Activated T-helper 2 cell treated with anti-CD3 and anti-CD28 coated beads, Interferon-gamma antibody, Interleukin-2, Interleukin-4, amounts not matched to agents 10 μg/mL and 5 μg/mL and 100 μg/mL, durations not matched to agents 14 hours and 24 hours and 36 hours (primary cell): ENCODE data around the gene KDM4F. TPM values are rescaled to one million over a fixed set of nuclear protein-coding genes. Genes with fewer than 3 reads are reported as not detected.

Experiments
- DNase-seq: peaks from one replicate; pipeline ENCODE4 v3.0.0; 2021; ENCODE audit warnings: low spot score
- H3K27ac Mint-ChIP-seq: one replicate; pipeline ENCODE4 v1.8.0; 2021; ENCODE audit warnings: mixed read lengths
- H3K27me3 Mint-ChIP-seq: one replicate; pipeline ENCODE4 v1.8.0; 2021; ENCODE audit warnings: low read depth, mixed read lengths
- H3K36me3 Mint-ChIP-seq: one replicate; pipeline ENCODE4 v1.8.0; 2021; ENCODE audit warnings: low read depth, mixed read lengths
- H3K4me1 Mint-ChIP-seq: one replicate; pipeline ENCODE4 v1.8.0; 2021; ENCODE audit warnings: low read depth, mixed read lengths
- H3K4me3 Mint-ChIP-seq: one replicate; pipeline ENCODE4 v1.8.0; 2021; ENCODE audit warnings: low read depth, mild to moderate bottlenecking, moderate library complexity, mixed read lengths
- H3K9me3 Mint-ChIP-seq: one replicate; pipeline ENCODE4 v1.8.0; 2021; ENCODE audit warnings: mixed read lengths
- intact Hi-C: fragments of 100-400 bp; cut with micrococcal nuclease; formaldehyde crosslinking; loops from one replicate; pipeline ENCODE4 v1.15.1; 2023
- total RNA-seq: library from RNA; stranded (reverse); gene quantifications from 2 replicates; pipeline ENCODE4 v1.2.3, GENCODE V29; 2022

Gene KDM4F
- total RNA-seq, 1 donor from 2014 or later: not detected

DNA sequence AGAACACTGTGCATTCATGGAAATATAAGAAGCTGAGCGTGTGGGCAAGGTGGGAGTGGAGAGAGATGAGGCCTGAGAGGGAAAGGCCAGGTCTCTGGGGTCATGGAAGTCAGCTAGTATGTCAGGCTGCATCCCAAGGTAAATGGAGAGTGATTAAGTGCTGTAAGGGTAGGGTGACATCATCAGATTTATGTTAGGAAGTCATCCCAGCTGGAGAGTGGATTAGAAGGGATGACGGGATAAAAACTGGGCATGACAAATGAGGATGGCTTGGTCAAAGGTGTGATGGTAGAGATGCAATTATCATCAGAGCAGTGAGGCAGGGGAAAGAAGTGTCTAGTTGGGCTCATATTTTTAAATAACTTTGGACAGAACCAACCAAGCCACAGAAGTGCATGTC is 36.9 kb downstream of the KDM4F start:
- Mint-ChIP-seq H3K9me3 (no peaks in the 10 kb centered on the region), H3K27me3 (no peaks in the 10 kb centered on the region), H3K27ac (no peak overlapping the region), H3K4me3 (no peak overlapping the region), H3K36me3 (peaks cover 5% of the 10 kb centered on the region), H3K4me1 (peaks cover 49% of the 10 kb centered on the region)
- intact Hi-C loops: loop anchor here (5.0 kb wide), 3 partner anchors 146 to 631 kb away; partner anchors contain the start of gene SESN3
- DNase-seq: no peak

DNA sequence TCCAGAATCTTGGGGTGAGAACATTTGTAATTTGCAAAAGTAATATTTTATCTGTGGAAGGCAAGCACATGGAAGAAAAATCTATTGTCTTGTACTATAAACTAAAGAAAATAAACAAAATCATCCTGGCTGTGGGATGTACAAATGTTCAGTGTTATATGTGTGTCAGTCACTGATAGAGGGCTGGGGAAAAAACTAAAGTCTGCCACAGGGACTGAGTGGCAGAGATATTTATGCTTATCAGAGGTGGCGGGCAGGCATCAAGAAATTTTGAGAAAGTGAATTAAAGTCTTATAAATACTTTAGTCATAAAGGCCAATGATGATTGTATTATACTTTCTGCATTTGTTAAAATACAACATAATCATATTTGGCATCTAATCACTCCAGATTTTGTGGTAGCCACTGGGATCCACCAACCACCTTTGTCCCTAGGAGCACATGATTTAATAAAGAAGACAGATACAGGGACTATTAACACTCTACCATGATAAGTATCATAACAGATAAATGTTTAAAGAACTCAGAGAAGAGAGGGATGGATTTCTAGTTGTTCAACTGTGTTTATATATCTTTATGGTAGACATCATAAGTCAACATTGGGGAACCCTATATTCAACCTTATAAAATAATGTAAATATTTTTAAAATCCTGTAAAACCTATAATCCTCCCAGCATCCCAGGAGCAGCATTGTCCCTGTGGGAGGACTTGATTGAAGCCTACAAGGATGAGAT is 37.8 kb downstream of the KDM4F start:
- H3K4me1 Mint-ChIP-seq: peaks cover 55% of the 10 kb centered on the region
- H3K4me3 Mint-ChIP-seq: no peak overlapping the region
- no peak overlapping the region for H3K27ac Mint-ChIP-seq
- intact Hi-C loops: loop anchor here (5.0 kb wide), 3 partner anchors 145 to 630 kb away; partner anchors contain the start of gene SESN3
- no peaks in the 10 kb centered on the region for H3K27me3 Mint-ChIP-seq
- no peaks in the 10 kb centered on the region for H3K9me3 Mint-ChIP-seq
- no peak for DNase-seq
- peaks cover 13% of the 10 kb centered on the region for H3K36me3 Mint-ChIP-seq

DNA sequence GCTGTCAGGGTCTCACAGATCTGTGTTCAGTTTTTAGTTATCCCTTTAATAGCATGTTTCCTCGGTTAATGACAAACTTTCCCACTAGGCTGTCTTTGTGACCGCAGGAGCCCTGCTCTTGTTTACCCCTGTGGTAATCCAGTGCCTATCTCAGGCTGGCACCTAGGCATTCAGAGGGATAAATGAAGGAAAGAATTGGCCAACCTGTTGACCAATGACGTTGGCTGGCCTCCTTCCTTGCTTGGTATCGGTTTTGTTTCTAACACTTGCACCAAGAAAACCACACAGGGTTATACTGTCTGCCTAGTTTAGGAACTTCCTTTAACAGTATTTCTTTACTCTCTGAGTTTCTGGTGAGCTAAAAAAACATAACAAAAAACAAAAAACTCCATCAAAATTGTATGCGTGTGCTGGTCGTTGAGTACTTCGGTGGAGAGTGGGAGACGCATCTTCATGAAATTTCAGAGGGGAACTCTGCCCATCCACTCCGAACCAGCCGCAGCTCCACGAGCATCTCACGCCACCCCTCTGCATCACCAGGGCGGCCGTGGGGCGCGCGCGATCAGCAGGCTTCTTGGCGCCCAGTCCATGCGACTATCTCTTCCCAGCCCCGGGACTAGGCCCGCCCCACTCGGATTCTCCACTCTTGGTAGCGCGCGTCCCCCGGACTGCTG is 39.9 kb downstream of the KDM4F start:
- peak overlapping the region; percentile 95 for H3K27ac Mint-ChIP-seq
- H3K36me3 Mint-ChIP-seq: peaks cover 19% of the 10 kb centered on the region
- no peaks in the 10 kb centered on the region for H3K27me3 Mint-ChIP-seq
- DNase-seq: peak; percentile 25
- H3K4me1 Mint-ChIP-seq: peaks cover 67% of the 10 kb centered on the region
- H3K9me3 Mint-ChIP-seq: no peaks in the 10 kb centered on the region
- intact Hi-C loops: loop anchor here (1.0 to 5.0 kb wide), 7 partner anchors 21 to 700 kb away; partner anchors contain the start of genes FAM76B and SESN3
- H3K4me3 Mint-ChIP-seq: peak overlapping the region; percentile 88

DNA sequence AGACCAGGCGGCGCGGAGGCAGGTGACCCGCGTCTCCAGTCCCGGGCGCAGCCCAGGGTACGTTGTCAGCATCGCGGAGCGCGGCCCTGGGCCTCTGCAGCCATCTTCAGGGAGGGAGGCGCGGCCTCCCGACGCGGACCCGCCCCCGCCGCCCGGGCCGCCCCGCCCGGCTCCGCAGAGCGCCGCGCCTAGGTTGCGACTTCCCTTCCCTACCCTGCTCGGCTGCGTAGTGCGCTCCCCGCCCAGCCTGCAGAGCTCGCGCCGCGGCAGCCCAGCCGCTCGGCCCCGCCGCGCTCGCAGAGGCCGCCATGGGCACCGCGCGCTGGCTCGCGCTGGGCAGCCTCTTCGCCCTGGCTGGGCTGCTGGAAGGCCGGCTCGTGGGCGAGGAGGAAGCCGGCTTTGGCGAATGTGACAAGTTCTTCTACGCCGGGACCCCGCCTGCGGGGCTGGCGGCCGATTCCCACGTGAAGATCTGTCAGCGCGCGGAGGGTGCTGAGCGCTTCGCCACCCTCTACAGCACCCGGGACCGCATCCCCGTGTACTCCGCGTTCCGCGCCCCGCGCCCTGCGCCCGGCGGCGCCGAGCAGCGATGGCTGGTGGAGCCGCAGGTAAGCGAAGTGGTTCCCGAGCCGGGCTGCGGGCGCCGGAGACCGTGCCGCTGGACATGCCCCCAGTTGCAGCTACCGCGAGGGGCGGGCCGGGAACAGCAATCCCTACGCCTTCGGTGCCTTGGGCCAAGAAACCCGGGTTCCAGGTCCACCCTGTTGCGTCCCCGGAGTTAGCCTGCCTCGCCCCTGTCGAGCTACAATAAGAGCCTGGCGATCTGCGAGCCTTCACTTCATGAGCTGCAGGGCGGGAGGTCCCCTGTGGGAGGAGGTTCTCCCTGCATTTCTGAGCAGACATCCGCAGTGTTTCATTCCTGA is 40.7 kb downstream of the KDM4F start, which contains the start of gene ENDOD1:
TSS of gene ENDOD1 (plus strand) at position 227 of the 923 bp plus-strand sequence. CDS start at position 309, 82 bp downstream.
- peak; percentile 85 for DNase-seq
- Mint-ChIP-seq H3K4me1 (peaks cover 66% of the 10 kb centered on the region), H3K4me3 (peak within 1 kb of the TSS; percentile 88), H3K9me3 (no peaks in the 10 kb centered on the region), H3K27ac (peak within 1 kb of the TSS; percentile 95), H3K36me3 (peaks cover 25% of the 10 kb centered on the region), H3K27me3 (no peaks in the 10 kb centered on the region)
- intact Hi-C loops: loop anchor here (1.0 to 10.0 kb wide), 11 partner anchors 22 to 955 kb away; partner anchors contain the start of genes CWC15, FAM76B, KDM4D and SESN3

DNA sequence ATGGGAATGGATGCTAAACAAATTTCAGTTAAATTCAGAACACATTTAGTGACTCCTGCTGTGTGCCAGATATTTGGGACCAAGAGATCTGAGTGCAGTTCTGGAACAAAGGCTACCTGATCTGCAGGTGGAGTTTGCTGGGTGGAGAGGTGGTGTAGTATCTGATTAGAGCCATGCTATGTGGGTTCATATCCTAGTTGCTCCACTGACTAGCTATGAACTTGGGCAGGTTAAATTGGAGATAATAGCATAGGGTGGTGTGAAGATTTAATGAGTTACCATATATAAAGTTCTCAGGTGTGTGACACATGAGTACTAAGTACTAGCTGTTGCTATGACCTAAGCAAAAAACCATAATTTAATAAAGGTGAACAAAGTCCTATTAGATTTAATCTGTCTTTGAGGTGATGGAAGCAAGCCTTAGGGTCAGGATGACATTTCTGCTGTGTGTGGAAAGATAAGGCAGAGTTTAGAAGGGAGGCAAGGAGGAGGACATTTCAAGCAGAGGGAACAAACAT is 42.5 kb downstream of the KDM4F start:
- no peak for DNase-seq
- intact Hi-C loops: loop anchor here (5.0 to 10.0 kb wide), 4 partner anchors 119 to 957 kb away; partner anchors contain the start of genes CWC15 and KDM4D
- Mint-ChIP-seq H3K27ac (peak overlapping the region; percentile 73), H3K4me1 (peaks cover 67% of the 10 kb centered on the region), H3K9me3 (no peaks in the 10 kb centered on the region), H3K27me3 (no peaks in the 10 kb centered on the region), H3K36me3 (peaks cover 39% of the 10 kb centered on the region), H3K4me3 (peak overlapping the region; percentile 83)

DNA sequence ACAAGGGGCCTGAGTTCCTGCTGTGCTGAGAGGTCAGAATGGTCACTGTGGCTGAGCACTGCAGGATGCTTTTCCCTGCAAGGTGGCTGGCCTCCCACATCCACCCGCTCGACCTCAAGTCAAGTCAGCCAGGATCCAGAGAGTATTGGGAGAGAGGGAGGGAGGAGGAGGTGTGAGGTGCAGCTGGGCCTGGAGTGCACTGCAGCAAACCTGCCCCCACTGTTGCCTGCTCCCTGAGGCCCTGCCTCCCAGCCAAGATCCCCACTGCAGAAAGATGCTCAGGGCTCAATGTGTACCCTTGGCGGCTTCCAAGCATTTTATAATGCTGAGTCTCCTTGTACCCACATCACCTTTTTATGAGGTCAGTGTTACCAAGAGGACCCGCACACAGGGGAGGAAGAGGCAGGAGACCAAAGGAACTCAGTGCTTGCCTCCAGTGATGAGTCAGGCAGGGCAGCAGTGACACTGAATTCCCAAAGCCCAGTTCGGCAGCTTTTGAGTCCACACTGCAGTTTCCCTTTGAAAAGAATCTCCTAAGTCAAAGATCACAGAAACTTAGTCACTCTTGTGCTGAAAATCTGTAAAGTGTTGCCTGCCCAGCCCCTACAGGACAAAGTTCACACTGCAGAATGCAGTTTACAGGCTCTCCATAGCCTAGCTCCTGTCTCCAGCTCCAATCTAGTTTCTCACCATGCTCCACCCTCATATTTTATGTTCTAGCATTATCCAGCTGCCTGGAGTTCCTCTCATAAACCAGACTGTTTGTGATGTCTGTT is 43.5 kb downstream of the KDM4F start:
- DNase-seq: no peak
- no peaks in the 10 kb centered on the region for H3K9me3 Mint-ChIP-seq
- intact Hi-C loops: loop anchor here (1.0 to 10.0 kb wide), 5 partner anchors 23 to 958 kb away; partner anchors contain the start of genes CWC15 and KDM4D
- H3K4me3 Mint-ChIP-seq: peak overlapping the region; percentile 83
- peaks cover 47% of the 10 kb centered on the region for H3K36me3 Mint-ChIP-seq
- H3K27me3 Mint-ChIP-seq: no peaks in the 10 kb centered on the region
- H3K27ac Mint-ChIP-seq: peak overlapping the region; percentile 73
- peaks cover 76% of the 10 kb centered on the region for H3K4me1 Mint-ChIP-seq

DNA sequence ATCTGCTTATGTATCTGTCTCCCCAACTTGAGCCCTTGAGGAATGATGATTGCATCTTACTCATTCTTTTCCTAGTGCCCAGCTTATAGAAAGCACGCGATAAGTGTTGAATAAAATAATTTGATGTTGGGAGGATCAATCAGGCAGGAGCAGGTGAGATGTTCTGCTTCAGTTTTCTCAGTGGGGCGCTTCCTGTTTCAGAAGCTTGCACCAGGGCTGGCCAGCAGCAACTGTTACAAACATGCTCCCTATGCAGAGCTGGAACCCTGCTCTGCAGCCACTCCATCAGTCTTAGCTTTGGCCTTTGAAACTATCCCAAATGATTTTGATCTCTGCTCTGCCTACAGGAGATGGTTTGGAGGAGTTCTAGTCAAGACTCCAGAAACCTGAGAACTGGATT is 44.3 kb downstream of the KDM4F start:
- no peaks in the 10 kb centered on the region for H3K27me3 Mint-ChIP-seq
- peaks cover 55% of the 10 kb centered on the region for H3K36me3 Mint-ChIP-seq
- H3K9me3 Mint-ChIP-seq: no peaks in the 10 kb centered on the region
- peak overlapping the region; percentile 73 for H3K27ac Mint-ChIP-seq
- no peak for DNase-seq
- H3K4me1 Mint-ChIP-seq: peaks cover 77% of the 10 kb centered on the region
- intact Hi-C loops: loop anchor here (1.0 to 10.0 kb wide), 5 partner anchors 24 to 959 kb away; partner anchors contain the start of genes CWC15 and KDM4D
- peak overlapping the region; percentile 43 for H3K4me3 Mint-ChIP-seq

DNA sequence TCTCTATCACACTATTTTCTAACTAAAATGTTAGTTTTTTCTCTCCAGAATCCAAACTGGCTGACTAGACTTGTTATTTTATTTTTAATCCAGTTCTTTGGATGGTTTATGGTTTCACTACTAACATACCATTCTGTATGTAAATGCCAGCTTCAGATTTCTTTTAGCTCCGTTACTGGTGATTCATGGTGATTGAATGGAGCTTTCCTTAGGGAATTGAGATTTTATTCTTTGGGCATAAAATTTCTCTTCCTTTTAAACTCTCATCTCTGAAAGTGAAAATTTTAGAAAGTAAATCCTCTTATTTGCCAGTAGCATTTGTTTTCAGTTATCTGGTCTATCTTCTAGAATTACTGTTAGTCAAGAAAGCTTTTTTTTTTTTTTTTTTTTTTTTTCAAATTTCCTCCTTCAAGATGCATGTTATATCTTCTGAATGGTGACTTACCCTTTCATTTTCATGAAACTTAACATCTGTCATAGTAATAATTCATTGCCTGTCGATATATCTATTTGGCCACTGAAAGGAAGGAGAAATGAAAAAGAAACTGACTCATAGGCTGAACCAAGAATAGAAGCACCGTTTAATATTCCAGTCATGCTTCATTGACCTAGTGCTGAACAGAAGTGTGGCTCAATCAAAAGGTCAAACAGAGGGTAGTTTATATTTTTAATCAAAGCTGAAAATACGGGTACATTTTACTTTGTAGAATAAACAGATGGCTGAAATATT is 46.8 kb downstream of the KDM4F start:
- Mint-ChIP-seq H3K9me3 (no peaks in the 10 kb centered on the region), H3K4me3 (peak overlapping the region; percentile 13), H3K27ac (peak overlapping the region; percentile 62), H3K36me3 (peaks cover 69% of the 10 kb centered on the region), H3K4me1 (peaks cover 71% of the 10 kb centered on the region), H3K27me3 (no peaks in the 10 kb centered on the region)
- intact Hi-C loops: loop anchor here (10.0 kb wide), 1 partner anchor 961 kb away; no protein-coding TSS in a partner anchor
- DNase-seq: no peak

DNA sequence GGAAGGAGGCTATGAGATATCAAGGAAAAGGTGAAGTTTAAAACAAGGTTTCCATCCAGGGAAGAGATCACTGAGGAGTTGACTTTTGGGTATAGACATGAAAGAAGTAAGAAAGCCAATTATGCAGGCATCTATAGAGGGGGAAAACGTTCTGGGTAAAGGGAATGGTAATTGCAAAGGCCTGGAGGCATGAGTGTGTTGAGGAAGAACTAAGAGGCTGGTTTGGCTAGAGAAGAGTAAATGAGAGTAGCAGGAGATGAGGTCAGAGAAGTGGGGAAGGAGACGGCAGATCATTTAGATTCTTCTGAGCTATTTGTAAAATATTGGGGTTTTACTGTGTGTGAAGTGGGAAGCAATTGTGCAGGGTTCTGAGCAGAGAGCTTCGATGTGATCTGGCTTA is 48.0 kb downstream of the KDM4F start:
- H3K27me3 Mint-ChIP-seq: no peaks in the 10 kb centered on the region
- intact Hi-C loops: loop anchor here (10.0 kb wide), 1 partner anchor 962 kb away; no protein-coding TSS in a partner anchor
- H3K4me3 Mint-ChIP-seq: no peak overlapping the region
- peak overlapping the region; percentile 13 for H3K27ac Mint-ChIP-seq
- peaks cover 62% of the 10 kb centered on the region for H3K36me3 Mint-ChIP-seq
- peaks cover 60% of the 10 kb centered on the region for H3K4me1 Mint-ChIP-seq
- H3K9me3 Mint-ChIP-seq: no peaks in the 10 kb centered on the region
- no peak for DNase-seq

DNA sequence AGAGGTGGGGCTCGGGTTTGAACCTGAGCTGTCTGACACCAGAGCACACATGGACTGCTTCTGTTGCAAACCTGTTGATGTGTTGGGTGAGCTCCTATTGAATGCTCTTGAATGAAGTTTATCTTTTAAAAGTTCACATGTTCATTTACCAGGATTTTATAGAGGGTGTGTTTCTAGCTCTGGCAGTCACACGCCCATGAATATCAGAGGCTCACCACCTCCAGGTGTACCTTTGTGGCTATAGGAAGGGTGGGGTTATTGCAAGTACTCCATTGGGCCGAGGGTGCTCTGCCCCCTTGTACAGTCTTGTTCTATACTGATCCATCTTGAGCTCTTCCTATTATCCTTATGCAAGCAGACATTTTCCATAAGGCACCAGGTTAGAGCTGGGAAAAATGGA is 49.6 kb downstream of the KDM4F start:
- H3K27me3 Mint-ChIP-seq: no peaks in the 10 kb centered on the region
- intact Hi-C loops: loop anchor here (10.0 kb wide), 1 partner anchor 964 kb away; no protein-coding TSS in a partner anchor
- peaks cover 49% of the 10 kb centered on the region for H3K4me1 Mint-ChIP-seq
- no peak overlapping the region for H3K4me3 Mint-ChIP-seq
- DNase-seq: no peak
- H3K27ac Mint-ChIP-seq: no peak overlapping the region
- peaks cover 58% of the 10 kb centered on the region for H3K36me3 Mint-ChIP-seq
- no peaks in the 10 kb centered on the region for H3K9me3 Mint-ChIP-seq

DNA sequence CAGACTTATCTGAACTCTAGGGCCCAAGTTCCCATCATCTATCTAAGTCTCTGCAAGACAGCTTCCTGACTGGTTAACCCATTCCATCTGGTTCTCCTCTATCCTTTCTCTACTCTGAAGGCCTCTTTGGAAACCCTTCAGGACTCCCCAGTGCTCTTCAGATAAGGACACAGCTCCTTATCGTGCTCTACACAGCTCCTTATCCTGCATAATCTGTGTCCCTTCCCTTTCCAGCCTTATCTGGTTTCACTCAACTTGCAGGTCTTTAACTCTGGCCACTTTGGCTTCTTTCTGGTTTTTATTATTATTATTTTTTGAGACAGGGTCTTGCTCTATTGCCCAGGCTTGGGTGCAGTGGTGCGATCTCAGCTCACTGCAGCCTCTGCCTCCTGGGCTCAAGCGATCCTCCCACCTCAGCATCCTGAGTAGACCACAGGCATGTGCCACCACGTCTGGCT is 51.0 kb downstream of the KDM4F start:
- no peaks in the 10 kb centered on the region for H3K9me3 Mint-ChIP-seq
- peaks cover 39% of the 10 kb centered on the region for H3K4me1 Mint-ChIP-seq
- no peak overlapping the region for H3K4me3 Mint-ChIP-seq
- DNase-seq: no peak
- H3K27ac Mint-ChIP-seq: no peak overlapping the region
- H3K27me3 Mint-ChIP-seq: no peaks in the 10 kb centered on the region
- peaks cover 52% of the 10 kb centered on the region for H3K36me3 Mint-ChIP-seq
- intact Hi-C loops: no loop called here
